Activated CD4-positive, alpha-beta T cell treated with anti-CD3 and anti-CD28 coated beads for 48 hours (primary cell): ENCODE results near the gene PPHLN1.

Source experiments
- DNase-seq: peaks from one replicate; pipeline ENCODE4 v3.0.0-alpha.2; 2020

The PPHLN1 gene, protein sequence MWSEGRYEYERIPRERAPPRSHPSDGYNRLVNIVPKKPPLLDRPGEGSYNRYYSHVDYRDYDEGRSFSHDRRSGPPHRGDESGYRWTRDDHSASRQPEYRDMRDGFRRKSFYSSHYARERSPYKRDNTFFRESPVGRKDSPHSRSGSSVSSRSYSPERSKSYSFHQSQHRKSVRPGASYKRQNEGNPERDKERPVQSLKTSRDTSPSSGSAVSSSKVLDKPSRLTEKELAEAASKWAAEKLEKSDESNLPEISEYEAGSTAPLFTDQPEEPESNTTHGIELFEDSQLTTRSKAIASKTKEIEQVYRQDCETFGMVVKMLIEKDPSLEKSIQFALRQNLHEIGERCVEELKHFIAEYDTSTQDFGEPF

DNA sequence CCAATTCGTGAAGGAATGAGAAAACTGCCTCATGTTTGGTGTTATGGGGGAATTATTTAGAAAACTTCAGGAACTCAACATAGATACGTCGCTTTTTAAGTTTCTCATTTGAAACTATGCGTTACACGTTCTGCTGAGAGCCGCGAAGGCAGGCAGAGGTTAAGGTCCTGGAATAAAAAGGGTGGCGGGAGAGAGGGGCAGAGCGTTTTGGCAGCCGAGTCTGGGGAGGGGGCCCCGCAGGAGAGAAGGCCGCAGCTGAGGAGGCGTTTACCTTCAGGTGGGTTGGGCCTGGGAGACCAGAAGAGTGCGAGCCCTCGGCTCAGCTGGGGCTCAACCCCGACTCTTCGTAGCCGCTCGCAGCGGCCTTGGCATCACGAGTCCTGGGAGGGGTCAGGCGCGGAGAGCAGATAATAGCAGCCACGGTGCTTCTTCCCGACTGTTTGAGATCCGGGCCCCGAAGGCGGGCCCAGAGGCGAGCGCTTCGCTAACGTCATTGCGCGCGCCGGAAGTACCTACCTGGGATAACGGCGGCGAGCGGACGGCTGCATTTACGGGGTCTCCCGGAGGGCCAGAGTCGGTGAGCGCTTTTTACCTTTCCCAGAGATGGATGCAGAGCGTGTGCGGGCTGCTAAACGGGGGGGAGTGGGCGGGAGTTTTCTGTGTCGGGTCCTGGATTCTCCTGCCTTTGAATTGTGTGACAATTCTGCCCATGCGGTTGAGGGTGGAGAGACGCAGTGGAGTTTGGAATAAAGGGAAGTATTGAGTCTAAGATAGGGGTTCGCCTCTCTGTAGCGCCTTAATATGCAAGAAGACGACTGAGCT, at the start of gene PPHLN1, which contains the start of gene ZCRB1:
TSS of gene PPHLN1 (plus strand) at position 515 of the 822 bp plus-strand sequence. CDS start 9,736 bp downstream, outside the sequence.
TSS of gene ZCRB1 (minus strand) at position 442 of the 822 bp plus-strand sequence. CDS start 1,992 bp downstream, outside the sequence.
- DNase-seq, result peak; percentile 86

DNA sequence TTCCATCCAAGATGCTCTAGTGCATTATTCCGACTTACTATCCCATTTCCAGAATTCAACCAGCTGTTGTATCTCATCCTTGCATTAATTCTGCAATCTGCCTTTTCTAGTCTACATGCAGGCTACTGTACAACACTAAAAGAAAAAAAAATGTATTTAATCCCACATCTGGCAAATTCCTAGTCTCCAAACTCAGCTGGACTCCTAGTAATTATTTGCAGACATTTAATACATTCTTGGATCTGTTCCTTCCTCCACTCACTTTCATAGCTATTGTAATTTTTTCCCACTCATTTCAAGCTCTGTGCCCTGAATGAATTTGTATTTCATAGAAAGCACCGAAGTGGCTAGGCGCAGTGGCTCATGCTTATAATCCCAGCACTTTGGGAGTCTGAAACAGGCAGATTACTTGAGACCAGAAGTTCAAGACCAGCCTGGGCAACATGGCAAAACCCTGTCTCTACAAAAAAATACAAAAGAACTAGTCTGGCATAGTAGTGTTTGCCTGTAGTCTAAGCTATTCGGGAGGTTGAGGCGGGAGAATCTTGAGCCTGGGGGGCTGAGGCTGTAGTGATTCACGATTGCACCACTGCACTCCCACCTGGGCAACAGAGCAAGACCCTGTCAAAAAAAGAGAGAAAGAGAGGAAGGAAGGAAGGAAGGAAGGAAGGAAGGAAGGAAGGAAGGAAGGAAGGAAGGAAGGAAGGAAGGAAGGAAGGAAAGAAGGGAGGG, 48.4 kb upstream of the PPHLN1 start:
- DNase-seq, result no peak

GRCh38 chr12:42278128-42278510, 47.8 kb upstream of the PPHLN1 start:
- DNase-seq, result no peak

- no peak for DNase-seq
These were observed 44.7 kb upstream of the PPHLN1 start for GRCh38 chr12:42281278-42281677.

GRCh38 chr12:42281844-42282243, 44.1 kb upstream of the PPHLN1 start:
- no peak for DNase-seq

GRCh38 chr12:42282294-42282693, 43.7 kb upstream of the PPHLN1 start:
- no peak for DNase-seq

GRCh38 chr12:42283739-42284138, 42.2 kb upstream of the PPHLN1 start:
- no peak for DNase-seq

DNA sequence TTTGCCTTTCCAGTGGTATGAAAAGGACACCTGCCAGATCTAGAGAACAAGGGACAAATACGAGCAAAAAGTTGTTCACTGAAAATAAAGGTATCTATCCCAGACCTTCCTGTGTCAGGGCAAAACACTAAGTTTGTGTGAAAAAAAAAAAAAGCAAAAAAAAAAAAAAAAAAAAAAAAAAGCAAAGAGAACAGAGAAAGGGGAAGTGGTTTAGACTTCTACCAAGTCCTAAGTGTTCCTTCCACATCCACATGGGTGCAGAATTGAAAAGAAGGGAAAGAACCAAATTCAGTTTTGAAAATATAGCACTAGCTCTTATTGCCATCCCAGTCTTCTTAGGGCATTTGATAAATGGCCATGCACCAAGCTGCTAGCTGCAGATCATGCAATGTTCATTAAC, 41.8 kb upstream of the PPHLN1 start:
- no peak for DNase-seq

DNA sequence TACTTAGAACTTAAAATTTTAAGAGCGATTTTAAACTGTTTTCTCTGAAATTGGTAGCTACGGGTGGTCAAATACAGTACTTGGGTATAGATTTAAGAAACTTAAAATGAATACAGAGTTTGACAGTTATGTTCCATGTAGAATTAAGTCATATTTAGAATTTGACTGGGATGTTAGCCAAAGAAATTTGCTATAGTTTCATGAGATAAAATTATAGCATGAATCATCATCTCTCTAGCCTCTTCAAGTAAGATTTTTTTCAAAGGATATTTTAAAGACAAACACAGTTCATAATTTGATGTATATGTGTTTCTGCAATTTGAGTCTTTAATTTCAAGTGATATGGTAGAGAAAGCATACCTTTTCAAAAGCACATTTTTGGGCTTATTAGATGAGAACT, 41.1 kb upstream of the PPHLN1 start:
- no peak for DNase-seq

GRCh38 chr12:42285431-42285830, 40.5 kb upstream of the PPHLN1 start:
- no peak for DNase-seq

GRCh38 chr12:42286741-42287140, 39.2 kb upstream of the PPHLN1 start:
- no peak for DNase-seq

GRCh38 chr12:42288544-42288943, 37.4 kb upstream of the PPHLN1 start:
- DNase-seq, result no peak

DNA sequence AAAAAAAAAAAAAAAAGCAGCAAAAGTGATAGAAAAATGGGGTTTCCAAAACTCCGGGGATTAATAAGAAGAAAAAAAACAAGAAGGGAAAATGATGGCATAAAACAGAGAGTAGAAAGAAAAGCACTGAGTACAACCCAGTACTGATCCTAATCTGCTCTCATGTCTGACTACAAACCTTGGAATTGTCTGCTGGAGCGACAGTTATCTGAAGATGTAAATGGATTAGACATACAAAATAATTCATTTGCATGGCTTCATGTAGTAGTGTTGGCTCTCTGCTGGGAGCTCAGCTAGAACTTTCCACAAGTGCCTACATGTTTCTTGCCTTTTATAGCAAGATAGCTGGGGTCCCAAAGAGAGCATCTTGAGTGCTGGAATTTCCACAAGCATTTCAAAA, 34.3 kb upstream of the PPHLN1 start:
- no peak for DNase-seq

- peak; percentile 9 for DNase-seq
These were observed 29.4 kb upstream of the PPHLN1 start for GRCh38 chr12:42296503-42297109.

- no peak for DNase-seq
These were observed 27.1 kb upstream of the PPHLN1 start for GRCh38 chr12:42298887-42299286.

DNA sequence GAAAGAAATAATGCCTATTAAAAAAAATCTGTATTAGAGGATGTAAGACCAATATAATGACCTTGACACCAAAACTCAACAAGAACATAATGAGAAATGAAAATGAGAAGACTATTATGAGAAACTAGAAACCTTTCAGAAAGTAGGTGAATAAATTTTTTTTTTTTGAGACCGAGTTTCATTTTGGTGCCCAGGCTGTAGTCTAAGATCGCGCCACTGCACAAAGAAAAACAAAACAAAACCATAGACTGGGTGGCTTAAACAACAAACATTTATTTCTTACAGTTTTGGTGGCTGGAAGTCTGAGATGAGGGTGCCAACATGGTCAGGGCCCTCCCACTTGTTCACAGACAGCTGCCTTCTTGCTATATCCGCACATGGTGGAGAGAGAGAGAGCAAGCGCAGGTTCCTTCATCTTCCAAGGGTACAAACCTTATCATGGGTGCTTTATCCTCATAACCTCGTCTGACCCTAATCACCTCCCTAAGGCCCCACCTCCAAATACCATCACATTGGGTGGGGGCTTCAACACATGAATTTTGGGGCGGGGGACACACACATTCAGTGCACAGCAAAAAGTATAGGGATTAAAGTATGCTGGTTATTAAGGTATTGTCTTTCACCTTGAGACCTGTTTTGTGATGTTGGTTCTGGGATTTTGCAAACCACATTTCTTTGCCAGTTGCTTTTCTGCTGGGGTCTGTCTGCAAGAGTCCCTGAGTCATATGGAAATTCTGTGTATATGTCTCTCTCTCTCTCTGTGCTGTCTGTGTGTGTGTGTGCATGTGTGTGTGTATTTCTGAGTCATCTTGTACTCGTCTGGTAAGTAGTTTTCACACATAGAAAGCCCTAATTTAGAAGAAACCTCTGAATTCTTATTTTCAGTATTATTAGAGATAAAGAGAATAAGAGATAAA, 26.3 kb upstream of the PPHLN1 start:
- DNase-seq, result peak; percentile 79

DNA sequence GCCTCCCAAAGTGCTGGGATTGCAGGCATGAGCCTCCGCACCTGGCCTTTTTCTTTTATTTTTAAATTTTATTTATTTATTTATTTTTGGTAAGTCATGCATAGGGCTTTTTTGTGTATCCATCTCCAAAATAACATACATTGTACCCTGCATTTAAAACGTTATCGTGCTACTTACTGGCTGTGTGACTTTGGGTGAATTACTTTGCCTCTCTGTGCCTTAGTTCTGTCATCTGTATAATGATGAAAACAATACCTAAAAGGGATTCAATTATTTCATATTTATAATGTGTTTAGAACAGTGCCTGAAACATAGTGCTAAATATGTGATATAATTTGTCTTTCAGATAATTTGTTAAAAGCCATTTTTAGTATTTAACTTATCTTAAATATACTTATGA, 19.7 kb upstream of the PPHLN1 start:
- no peak for DNase-seq

- DNase-seq, result no peak
These were observed 17.6 kb upstream of the PPHLN1 start for GRCh38 chr12:42308390-42308789.

DNA sequence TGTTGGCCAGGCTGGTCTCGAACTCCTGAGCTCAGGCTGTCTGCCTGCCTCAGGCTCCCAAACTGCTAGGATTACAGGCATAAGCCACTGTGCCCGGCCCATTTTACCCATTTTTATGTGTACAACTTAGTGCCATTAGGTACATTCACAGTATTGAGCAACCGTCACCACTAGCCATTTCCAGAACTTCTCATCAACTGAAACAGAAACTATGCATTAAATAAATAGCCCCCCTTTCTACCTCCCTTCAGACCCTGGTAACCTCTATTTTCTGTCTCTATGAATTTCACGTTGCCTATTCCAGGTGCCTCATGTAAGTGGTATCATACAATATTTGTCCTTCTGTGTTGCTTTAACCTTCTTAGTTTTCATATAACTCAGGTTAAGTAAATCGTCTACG, 16.0 kb upstream of the PPHLN1 start:
- DNase-seq, result no peak

DNA sequence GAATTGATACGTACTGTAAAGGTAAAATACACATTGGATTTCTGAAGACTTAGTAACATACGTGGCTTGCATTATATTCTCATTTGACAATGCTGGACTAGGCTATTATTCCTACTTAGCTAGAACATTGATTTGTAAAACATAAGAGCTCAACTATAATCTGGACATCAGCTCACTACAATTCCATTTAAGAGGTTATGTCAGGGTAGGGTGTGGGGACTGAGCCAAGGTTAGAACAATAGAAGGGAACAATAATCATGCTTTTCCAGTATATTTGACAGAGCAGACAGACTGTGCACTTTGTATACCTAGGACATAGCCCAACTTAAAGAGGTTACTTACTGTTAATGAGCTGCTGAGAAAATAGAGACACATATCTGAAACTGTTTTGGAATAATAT, 10.9 kb upstream of the PPHLN1 start:
- DNase-seq, result no peak

DNA sequence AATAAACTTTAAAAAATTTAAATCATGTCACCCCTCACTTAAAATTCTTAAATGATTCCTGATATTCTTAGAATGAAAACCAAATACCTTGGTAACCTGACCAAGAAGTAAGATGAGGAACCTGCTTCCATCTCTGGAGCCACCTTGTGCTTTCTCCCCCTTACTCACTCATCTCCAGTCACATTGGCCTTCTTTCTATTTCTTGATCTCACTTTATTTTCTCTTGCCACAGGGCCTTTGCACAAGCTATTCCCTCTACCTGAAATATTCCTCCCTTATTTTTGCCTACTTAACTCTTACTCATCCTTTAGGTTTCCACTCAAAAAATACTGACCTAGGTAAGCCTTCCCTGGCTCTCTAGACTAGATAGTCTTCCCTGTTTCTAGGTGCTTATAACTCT, 5.2 kb upstream of the PPHLN1 start:
- DNase-seq, result no peak

DNA sequence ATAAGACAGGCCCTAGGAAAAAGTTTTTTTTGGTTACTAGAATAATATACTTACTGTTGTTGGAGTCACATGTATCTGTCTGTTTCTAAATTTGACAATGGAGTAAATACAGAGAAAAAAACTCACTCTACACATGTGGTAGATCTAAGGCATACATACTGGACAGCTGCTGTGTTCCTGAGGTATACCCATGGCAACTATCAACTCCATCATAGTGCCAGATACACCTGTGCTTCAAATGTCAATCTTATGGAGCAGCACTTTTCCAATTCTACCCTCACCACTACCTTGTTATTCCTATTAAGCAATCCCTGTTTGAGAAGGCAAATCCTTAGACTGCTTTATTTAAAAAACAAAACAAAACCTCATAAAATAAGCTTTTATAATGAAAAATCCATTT, 3.4 kb upstream of the PPHLN1 start:
- DNase-seq, result no peak
